HG03575 (cell line): ENCODE data around the gene MYCBP2.

Source experiments
- ATAC-seq: cut with Tn5 transposase; IDR thresholded peaks from one replicate; pipeline ENCODE4 v1.9.1; 2021; ENCODE audit not compliant: unreplicated experiment, insufficient number of reproducible peaks, low FRiP score; ENCODE audit errors: extremely low read depth

The MYCBP2 gene

GRCh38 chr13:77139306-77139705, 187.6 kb downstream of the MYCBP2 start:
- ATAC-seq: no peak

- ATAC-seq: no peak
Observed at GRCh38 chr13:77138813-77139212, 188.1 kb downstream of the MYCBP2 start.

- ATAC-seq: no peak
Observed at GRCh38 chr13:77136902-77137420, 189.9 kb downstream of the MYCBP2 start.

DNA sequence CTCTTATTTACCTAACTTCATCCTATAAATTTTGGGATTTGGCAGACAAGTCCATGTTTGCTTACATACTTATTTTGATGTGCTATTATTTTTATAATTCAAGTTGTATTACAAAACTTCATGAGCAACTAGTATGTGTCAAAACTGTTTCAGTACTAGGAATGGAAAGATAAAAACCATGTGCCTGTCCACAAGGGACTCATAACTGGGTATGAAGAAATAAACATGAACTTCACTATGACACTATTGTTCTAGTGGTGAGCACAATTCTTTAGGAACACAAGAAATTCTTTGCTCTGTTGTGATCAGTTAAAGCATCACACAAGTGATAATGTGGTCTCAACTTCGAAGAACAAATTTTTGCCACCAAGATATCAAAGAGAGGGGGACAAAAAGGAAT, 202.5 kb downstream of the MYCBP2 start:
- no peak for ATAC-seq

DNA sequence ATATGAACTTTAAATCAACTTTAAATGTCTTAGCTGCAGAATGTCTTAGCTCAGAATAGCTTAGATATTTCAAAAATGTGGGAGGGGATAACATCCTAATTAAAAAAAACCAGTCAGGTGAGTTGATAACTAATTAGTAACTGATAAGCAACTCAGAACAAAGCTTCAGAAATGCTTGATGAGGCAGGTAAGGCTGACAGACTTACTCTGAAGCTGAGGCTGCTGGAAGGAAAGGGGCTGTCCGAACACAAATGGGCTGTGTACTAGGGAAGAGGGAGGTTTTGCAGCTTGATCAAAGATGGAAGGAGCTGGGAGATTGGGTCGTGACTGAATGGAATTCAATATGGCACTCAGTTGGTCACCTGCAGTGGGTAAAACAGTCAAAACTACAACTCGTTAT, 208.8 kb downstream of the MYCBP2 start:
- ATAC-seq: no peak

DNA sequence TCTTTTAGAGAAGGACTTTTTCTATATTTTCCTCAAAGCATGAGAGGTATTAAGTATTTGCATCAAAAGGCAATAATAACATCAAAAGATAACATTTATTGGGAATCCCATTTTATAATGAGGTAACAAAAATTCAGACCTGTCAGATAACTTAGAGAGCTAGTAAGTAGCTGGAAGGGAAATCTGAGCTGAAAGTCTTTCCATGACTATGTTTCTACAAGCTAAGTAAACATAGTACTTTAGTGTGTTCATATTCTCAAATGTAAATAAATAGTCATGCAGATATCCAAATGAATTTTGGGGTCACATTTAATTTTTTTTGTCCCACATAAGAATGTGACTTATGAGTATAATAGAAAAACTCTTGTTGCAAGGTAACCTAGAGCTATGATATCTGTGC, 212.6 kb downstream of the MYCBP2 start:
- no peak for ATAC-seq

GRCh38 chr13:77113496-77113895, 213.4 kb downstream of the MYCBP2 start:
- no peak for ATAC-seq

- no peak for ATAC-seq
Observed at GRCh38 chr13:77105051-77105450, 221.8 kb downstream of the MYCBP2 start.

DNA sequence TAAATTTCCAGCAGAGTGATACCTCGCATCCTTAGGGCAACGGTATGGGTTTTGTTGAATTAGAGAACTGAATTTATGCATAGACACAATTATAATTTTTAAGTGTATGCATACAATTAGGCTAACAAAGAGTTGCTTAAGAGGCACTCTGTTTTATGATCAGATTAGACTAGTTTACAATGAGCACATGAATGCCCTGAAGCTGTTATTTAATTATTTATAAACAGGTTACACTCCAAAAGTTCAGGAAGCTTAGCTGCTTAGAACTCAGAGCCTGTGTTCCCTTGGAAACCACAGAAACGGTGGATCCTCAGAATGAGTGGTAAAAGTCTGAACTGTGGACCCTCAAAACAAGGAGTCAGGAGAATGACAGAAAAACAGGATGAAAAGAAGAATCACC, 227.5 kb downstream of the MYCBP2 start:
- no peak for ATAC-seq

- ATAC-seq: no peak
Observed at GRCh38 chr13:77095288-77095687, 231.6 kb downstream of the MYCBP2 start.

DNA sequence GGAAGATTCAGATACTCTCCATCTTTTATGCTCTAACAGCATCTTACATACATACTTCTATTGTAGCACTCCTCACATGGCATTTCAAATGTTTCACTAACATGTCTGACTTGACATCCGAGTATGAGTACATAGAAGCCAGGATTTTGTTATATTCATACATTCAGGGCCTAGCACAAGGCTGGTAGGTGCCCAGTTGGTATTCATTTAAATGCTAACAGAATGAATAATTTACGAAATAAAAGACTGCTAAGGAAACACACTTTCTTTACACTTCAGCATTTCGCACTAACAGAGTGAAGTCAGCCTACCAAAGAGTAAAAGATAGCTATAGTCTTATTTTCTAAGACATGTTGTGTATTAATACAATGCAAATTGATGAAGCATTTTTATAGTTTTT, 232.1 kb downstream of the MYCBP2 start:
- no peak for ATAC-seq

- no peak for ATAC-seq
Observed at GRCh38 chr13:77093735-77094134, 233.2 kb downstream of the MYCBP2 start.

DNA sequence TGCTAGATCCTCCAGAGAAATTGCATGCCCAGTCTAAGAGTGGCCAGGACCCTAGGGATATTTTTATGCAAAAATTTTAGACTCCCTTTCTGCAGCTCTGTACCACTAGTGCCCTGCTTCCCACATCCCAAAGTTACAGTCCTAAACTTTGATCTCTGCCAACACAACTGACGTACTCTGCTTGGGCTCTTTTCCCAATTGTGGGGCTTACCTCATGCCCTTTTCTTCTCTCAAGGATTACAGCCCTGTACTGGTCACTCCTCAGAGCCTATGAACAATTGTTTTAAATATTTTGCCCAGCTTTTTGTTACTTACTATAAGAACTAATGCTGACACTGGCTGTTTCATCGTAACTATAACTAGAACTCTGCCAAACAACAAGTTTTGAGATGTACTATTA, 242.1 kb downstream of the MYCBP2 start:
- ATAC-seq: no peak

- no peak for ATAC-seq
Observed at GRCh38 chr13:77079902-77080413, 246.9 kb downstream of the MYCBP2 start.

- no peak for ATAC-seq
Observed at GRCh38 chr13:77067519-77067918, 259.4 kb downstream of the MYCBP2 start.

- no peak for ATAC-seq
Observed at GRCh38 chr13:77065461-77066147, 261.3 kb downstream of the MYCBP2 start.

DNA sequence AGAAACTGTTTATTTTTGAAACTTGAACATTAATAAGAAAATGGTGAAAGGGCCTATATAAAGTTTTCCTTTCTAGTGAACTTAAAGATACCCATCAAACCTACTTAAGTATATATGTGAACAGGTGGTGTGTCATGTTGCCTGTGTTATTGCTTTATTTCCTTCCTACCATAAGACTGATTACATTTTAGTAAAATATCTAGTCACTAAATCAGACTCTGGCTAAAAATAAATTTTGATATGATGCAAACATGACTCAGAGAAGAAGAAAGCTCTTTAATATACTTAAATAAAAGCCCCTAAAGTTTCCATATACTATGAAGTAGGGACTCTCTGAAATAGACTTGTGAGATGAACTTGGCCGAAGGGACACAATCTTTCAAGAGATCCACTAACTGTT, 264.8 kb downstream of the MYCBP2 start:
- no peak for ATAC-seq

GRCh38 chr13:77061362-77061761, 265.5 kb downstream of the MYCBP2 start:
- ATAC-seq: no peak

- ATAC-seq: no peak
Observed at GRCh38 chr13:77056886-77057285, 270.0 kb downstream of the MYCBP2 start.

- no peak for ATAC-seq
Observed at GRCh38 chr13:77056382-77056781, 270.5 kb downstream of the MYCBP2 start.

GRCh38 chr13:77055158-77055557, 271.7 kb downstream of the MYCBP2 start:
- no peak for ATAC-seq
